KMS-11 (cell line): ENCODE measurements around the gene PCNX2.

Experiments
- H2AFZ ChIP-seq: fragments of 200-600 bp; sonication (generic); 2 replicates; pipeline ENCODE4 v1.6.1; 2016; ENCODE audit warnings: antibody characterized with exemption, mixed run types, low read depth
- H3K27ac ChIP-seq: fragments of 200-600 bp; sonication (generic); 2 replicates; pipeline ENCODE4 v1.6.1; 2016; ENCODE audit warnings: mild to moderate bottlenecking, mixed run types
- H3K27me3 ChIP-seq: fragments of 200-600 bp; sonication (generic); 2 replicates; pipeline ENCODE4 v1.6.1; 2017; ENCODE audit warnings: mild to moderate bottlenecking, low read depth, mixed run types, moderate library complexity; ENCODE audit not compliant: insufficient read depth
- H3K36me3 ChIP-seq: fragments of 200-600 bp; sonication (generic); 2 replicates; pipeline ENCODE4 v1.6.1; 2017; ENCODE audit warnings: mild to moderate bottlenecking, mixed run types; ENCODE audit not compliant: insufficient read depth
- H3K4me1 ChIP-seq: fragments of 200-600 bp; sonication (generic); 2 replicates; pipeline ENCODE4 v1.6.1; 2016; ENCODE audit warnings: mild to moderate bottlenecking, low read depth, mixed run types; ENCODE audit not compliant: poor library complexity, severe bottlenecking
- H3K4me2 ChIP-seq: fragments of 200-600 bp; sonication (generic); 2 replicates; pipeline ENCODE4 v1.7.0; 2016; ENCODE audit warnings: mild to moderate bottlenecking, mixed run types
- H3K4me3 ChIP-seq: fragments of 200-600 bp; sonication (generic); IDR thresholded peaks from 2 replicates; pipeline ENCODE4 v1.6.1; 2017; ENCODE audit warnings: low read depth, low read length, mixed read lengths; ENCODE audit not compliant: insufficient read depth
- H3K79me2 ChIP-seq: fragments of 200-600 bp; sonication (generic); 2 replicates; pipeline ENCODE4 v1.6.1; 2016; ENCODE audit warnings: low read depth, mixed run types; ENCODE audit not compliant: insufficient read depth
- H3K9ac ChIP-seq: fragments of 200-600 bp; sonication (generic); 2 replicates; pipeline ENCODE4 v1.6.1; 2016; ENCODE audit warnings: mild to moderate bottlenecking, mixed run types
- H4K20me1 ChIP-seq: fragments of 200-600 bp; sonication (generic); 2 replicates; pipeline ENCODE4 v1.6.1; 2016; ENCODE audit warnings: mild to moderate bottlenecking, mixed run types; ENCODE audit not compliant: insufficient read depth
- TF ChIP-seq, protein P1 (sequence below): fragments of 200-600 bp; sonication (generic); conservative IDR thresholded peaks from 2 replicates; pipeline ENCODE4 v1.6.1; 2017; ENCODE audit warnings: low read depth, mild to moderate bottlenecking, antibody characterized with exemption, low read length, moderate library complexity, mixed read lengths

PCNX2 gene

DNA sequence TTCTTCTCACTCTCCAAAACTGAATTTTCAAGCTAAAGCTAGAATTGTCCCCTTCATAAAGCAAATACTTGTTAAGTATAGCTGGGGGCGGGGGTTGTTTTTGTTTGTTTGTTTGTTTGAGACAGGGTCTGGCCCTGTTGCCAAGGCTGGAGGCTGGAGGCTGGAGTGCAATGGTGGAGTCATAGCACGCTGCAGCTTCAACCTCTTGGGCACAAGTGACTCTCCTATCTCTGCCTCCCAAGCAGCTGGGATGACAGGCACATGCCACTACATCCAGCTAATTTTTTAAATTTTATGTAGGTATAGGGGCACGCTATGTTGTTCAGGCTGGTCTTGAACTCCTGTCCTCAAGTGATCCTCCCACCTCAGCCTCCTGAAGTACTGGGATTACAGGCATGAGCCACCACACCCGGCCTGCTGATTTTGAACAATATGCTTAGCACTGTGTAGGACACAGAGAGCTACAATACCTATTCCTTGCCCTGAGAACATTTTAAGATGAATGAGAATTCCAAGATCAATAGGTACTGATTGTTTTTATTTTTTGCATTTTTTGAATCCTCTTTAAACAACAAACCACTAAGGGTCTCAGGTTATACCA lies 42.2 kb downstream of the PCNX2 start:
- Histone ChIP-seq H3K27me3 (no peaks in the 10 kb centered on the region), H4K20me1 (no peaks in the 10 kb centered on the region), H3K36me3 (no peaks in the 10 kb centered on the region), H3K79me2 (no peaks in the 10 kb centered on the region), H3K4me3 (no peak overlapping the region), H3K27ac (no peak overlapping the region), H2AFZ (no peak overlapping the region), H3K4me2 (no peak overlapping the region), H3K4me1 (no peaks in the 10 kb centered on the region), H3K9ac (no peak overlapping the region)
- TF ChIP-seq, protein P1, sequence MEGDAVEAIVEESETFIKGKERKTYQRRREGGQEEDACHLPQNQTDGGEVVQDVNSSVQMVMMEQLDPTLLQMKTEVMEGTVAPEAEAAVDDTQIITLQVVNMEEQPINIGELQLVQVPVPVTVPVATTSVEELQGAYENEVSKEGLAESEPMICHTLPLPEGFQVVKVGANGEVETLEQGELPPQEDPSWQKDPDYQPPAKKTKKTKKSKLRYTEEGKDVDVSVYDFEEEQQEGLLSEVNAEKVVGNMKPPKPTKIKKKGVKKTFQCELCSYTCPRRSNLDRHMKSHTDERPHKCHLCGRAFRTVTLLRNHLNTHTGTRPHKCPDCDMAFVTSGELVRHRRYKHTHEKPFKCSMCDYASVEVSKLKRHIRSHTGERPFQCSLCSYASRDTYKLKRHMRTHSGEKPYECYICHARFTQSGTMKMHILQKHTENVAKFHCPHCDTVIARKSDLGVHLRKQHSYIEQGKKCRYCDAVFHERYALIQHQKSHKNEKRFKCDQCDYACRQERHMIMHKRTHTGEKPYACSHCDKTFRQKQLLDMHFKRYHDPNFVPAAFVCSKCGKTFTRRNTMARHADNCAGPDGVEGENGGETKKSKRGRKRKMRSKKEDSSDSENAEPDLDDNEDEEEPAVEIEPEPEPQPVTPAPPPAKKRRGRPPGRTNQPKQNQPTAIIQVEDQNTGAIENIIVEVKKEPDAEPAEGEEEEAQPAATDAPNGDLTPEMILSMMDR = no peak

DNA sequence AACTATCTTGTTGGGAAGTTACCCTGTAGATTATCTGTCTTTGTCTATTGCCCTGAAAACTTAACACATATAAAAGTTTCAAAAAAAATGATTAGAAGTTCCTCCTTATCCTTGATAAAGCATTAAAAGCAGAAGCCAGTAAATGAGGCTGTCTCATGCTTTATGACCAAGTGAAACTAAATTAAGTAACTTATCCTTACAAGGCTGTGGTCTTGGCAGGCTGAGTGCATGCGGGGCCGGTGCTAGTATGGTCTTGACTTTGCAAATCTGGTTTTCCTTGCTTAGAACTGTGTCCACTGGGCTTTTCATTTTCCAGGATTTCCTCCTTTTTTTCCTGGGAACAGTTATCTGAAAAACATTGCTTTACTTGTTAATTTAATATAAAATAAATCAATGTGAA lies 43.1 kb downstream of the PCNX2 start:
- H3K79me2 ChIP-seq = no peaks in the 10 kb centered on the region
- H3K27me3 ChIP-seq = no peaks in the 10 kb centered on the region

DNA sequence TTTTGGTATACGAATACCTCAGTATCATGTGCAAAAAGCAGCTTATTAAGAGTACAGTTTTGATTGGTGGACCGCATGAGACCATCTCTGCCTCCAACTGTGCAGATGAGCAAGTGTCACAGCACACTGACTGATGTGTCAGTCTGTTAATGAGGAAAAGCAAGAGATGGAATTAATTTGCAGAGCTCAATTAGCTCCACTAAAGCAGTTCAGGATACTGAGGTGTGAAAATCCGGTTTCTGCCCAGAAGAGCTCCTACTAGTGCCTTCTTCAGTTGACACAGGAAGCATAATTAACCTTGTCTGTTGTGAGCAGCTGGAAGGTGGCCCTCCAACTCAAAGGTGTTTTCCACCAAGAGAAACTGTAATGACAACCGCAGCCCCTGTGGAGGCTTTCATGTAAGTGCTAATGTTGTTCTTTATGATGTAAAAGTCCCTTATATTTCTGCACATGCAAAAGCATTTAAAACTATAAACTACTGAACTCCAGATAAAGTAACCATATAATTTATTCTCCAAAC lies 44.3 kb downstream of the PCNX2 start:
- no peak overlapping the region for H3K4me2 ChIP-seq
- no peak overlapping the region for H3K4me3 ChIP-seq
- no peak overlapping the region for H2AFZ ChIP-seq
- H3K27me3 ChIP-seq = no peaks in the 10 kb centered on the region
- H3K27ac ChIP-seq = no peak overlapping the region
- H3K79me2 ChIP-seq = no peaks in the 10 kb centered on the region
- TF ChIP-seq, protein P1 = no peak
- H3K9ac ChIP-seq = no peak overlapping the region
- no peaks in the 10 kb centered on the region for H4K20me1 ChIP-seq
- H3K4me1 ChIP-seq = no peaks in the 10 kb centered on the region
- no peaks in the 10 kb centered on the region for H3K36me3 ChIP-seq

More for the DNA sequence above, 43.1 kb downstream of the PCNX2 start:
- Histone ChIP-seq H4K20me1 (no peaks in the 10 kb centered on the region), H3K4me1 (no peaks in the 10 kb centered on the region), H3K4me3 (no peak overlapping the region), H3K36me3 (no peaks in the 10 kb centered on the region), H3K4me2 (no peak overlapping the region), H3K27ac (no peak overlapping the region), H2AFZ (no peak overlapping the region), H3K9ac (no peak overlapping the region)
- TF ChIP-seq, protein P1 = no peak

DNA sequence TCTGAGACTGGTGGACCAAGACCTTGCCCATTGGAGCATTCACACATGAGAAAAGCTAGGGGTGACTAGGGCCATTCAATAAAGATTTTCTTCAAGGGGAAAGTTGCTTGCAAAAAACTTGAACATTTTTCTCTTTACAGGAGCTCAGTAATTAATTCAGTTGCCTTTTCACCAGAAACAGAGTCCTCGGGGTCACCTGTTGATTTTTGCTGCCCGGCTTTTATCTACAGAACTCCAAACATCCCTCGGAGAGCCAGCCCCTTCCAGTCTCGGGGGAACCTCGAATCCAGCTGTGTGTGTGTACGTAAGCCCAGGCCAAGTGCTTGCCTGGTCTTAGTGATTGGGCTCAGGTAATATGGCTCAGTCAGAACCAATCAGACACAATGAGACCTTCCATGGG lies 47.5 kb downstream of the PCNX2 start:
- Histone ChIP-seq H4K20me1 (no peaks in the 10 kb centered on the region), H3K36me3 (no peaks in the 10 kb centered on the region), H3K9ac (no peak overlapping the region), H2AFZ (no peak overlapping the region), H3K4me1 (no peaks in the 10 kb centered on the region), H3K4me2 (no peak overlapping the region), H3K27me3 (no peaks in the 10 kb centered on the region), H3K27ac (no peak overlapping the region), H3K79me2 (no peaks in the 10 kb centered on the region), H3K4me3 (no peak overlapping the region)
- TF ChIP-seq, protein P1 = no peak
